WTC11 (cell line): ENCODE data around the gene OTOS.

Experiments
- CREB1 ChIP-seq: sonication (generic); formaldehyde crosslinking; IDR thresholded peaks from 2 replicates; pipeline ENCODE4 v1.8.0; 2023; ENCODE audit warnings: mild to moderate bottlenecking, missing genetic modification reagents
- TF ChIP-seq, protein P1 (sequence below): fragments of 200-600 bp; IDR thresholded peaks from 2 replicates; pipeline ENCODE4 v1.8.0; 2022; ENCODE audit warnings: antibody characterized with exemption

DNA sequence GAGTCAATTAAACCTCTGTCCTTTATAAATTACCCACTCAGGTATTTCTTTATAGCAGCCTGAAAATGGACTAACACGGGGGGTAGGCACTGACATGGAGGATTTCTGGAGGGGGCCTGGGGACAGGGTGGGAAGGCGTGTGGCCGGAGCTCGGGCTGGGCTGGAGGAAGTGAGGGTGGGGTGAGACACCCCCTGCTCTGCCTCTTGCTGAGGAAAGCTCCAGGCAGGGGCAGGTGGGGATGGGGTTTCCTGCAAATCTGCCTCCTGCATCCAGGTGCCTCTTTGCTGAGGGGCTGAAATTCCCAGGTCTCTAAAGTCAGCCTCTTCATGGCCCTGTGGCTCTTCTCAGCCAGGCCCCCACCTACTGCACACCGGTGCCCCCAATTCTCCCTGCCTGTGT, 25.7 kb upstream of the OTOS start:
- TF ChIP-seq, protein P1, sequence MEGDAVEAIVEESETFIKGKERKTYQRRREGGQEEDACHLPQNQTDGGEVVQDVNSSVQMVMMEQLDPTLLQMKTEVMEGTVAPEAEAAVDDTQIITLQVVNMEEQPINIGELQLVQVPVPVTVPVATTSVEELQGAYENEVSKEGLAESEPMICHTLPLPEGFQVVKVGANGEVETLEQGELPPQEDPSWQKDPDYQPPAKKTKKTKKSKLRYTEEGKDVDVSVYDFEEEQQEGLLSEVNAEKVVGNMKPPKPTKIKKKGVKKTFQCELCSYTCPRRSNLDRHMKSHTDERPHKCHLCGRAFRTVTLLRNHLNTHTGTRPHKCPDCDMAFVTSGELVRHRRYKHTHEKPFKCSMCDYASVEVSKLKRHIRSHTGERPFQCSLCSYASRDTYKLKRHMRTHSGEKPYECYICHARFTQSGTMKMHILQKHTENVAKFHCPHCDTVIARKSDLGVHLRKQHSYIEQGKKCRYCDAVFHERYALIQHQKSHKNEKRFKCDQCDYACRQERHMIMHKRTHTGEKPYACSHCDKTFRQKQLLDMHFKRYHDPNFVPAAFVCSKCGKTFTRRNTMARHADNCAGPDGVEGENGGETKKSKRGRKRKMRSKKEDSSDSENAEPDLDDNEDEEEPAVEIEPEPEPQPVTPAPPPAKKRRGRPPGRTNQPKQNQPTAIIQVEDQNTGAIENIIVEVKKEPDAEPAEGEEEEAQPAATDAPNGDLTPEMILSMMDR: no peak
- TF ChIP-seq CREB1 (CRISPR knock-in tag): no peak
